ENCODE measurements around the gene PPP1R10.

- no peak for TF ChIP-seq POLR2A (IDR thresholded peaks at IDR 0.05)
- TF ChIP-seq, protein P1, sequence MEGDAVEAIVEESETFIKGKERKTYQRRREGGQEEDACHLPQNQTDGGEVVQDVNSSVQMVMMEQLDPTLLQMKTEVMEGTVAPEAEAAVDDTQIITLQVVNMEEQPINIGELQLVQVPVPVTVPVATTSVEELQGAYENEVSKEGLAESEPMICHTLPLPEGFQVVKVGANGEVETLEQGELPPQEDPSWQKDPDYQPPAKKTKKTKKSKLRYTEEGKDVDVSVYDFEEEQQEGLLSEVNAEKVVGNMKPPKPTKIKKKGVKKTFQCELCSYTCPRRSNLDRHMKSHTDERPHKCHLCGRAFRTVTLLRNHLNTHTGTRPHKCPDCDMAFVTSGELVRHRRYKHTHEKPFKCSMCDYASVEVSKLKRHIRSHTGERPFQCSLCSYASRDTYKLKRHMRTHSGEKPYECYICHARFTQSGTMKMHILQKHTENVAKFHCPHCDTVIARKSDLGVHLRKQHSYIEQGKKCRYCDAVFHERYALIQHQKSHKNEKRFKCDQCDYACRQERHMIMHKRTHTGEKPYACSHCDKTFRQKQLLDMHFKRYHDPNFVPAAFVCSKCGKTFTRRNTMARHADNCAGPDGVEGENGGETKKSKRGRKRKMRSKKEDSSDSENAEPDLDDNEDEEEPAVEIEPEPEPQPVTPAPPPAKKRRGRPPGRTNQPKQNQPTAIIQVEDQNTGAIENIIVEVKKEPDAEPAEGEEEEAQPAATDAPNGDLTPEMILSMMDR (IDR thresholded peaks at IDR 0.05 in 4 of 5, conservative IDR thresholded peaks at IDR 0.05 in 1 of 5) = no peak
Measured at GRCh38 chr6:30557683-30557981, 59.4 kb downstream of the PPP1R10 start.

Data from gastrocnemius medialis (tissue), 4 donors.